Tibial nerve (tissue), 4 donors: ENCODE data around the gene RTL1. TPM values are rescaled to one million over a fixed set of nuclear protein-coding genes. Genes with fewer than 3 reads are reported as not detected.

Source experiments
- DNase-seq, 2 donors: peaks; one replicate each; pipeline ENCODE4 v3.0.0-alpha.2; 2019; ENCODE audit warnings: low spot score in 2 of 2
- H3K27ac ChIP-seq, 4 donors: fragments of 200-600 bp; sonication (generic) in 3 of 4; one replicate each; pipeline ENCODE4 v1.5.1; 2017 to 2019; ENCODE audit warnings: mild to moderate bottlenecking in 1 of 4
- H3K27me3 ChIP-seq, 2 donors: fragments of 200-600 bp; sonication (generic) in 1 of 2; one replicate each; pipeline versions ENCODE4 v1.5.1 to v1.6.0; 2017 to 2019
- H3K36me3 ChIP-seq, 3 donors: fragments of 200-600 bp; sonication (generic); one replicate each; pipeline ENCODE4 v1.5.1; 2018 to 2019
- H3K4me1 ChIP-seq, 4 donors: fragments of 200-600 bp; sonication (generic) in 3 of 4; one replicate each; pipeline ENCODE4 v1.5.1; 2017 to 2019
- H3K4me3 ChIP-seq, 4 donors: fragments of 200-600 bp; sonication (generic) in 3 of 4; one replicate each; pipeline ENCODE4 v1.5.1; 2017 to 2019; ENCODE audit warnings: mild to moderate bottlenecking in 1 of 4, moderate library complexity in 1 of 4
- H3K9me3 ChIP-seq, 4 donors: fragments of 200-600 bp; sonication (generic) in 3 of 4; one replicate each; pipeline ENCODE4 v1.5.1; 2017 to 2019
- EP300 ChIP-seq, 2 donors: sonication (generic); formaldehyde crosslinking; IDR thresholded peaks; one replicate each; pipeline ENCODE4 v1.6.1; 2017; ENCODE audit warnings: antibody characterized with exemption in 2 of 2, mild to moderate bottlenecking in 1 of 2
- POLR2A ChIP-seq, 2 donors: fragments of 450-650 bp; IDR thresholded peaks; one replicate each; pipeline ENCODE4 v1.6.1; 2017; ENCODE audit warnings: antibody characterized with exemption in 2 of 2, mild to moderate bottlenecking in 2 of 2, moderate library complexity in 2 of 2
- WGBS, 2 donors: methylation state at CpG; one replicate each; pipeline ENCODE4 v1.1.5; 2018; 5-methylcytosine and 5-hydroxymethylcytosine counted together
- total RNA-seq, 4 donors: library from RNA; depleted of rRNA; stranded (reverse); fragments of >200 nt; gene quantifications; one replicate each; pipeline ENCODE4 v1.1.0, GENCODE V29; 2016
- TF ChIP-seq, protein P1 (sequence below), 5 experiments: fragments of 200-600 bp in 3 of 5; fragments of 450-650 bp in 2 of 5; sonication (generic) in 3 of 5; IDR thresholded peaks; one replicate each; pipeline ENCODE4 v1.5.1; 2016 to 2019; ENCODE audit warnings: antibody characterized with exemption in 5 of 5, mild to moderate bottlenecking in 3 of 5, moderate library complexity in 2 of 5

RTL1 gene
- total RNA-seq, 4 donors from 2014 or later, result not detected

DNA sequence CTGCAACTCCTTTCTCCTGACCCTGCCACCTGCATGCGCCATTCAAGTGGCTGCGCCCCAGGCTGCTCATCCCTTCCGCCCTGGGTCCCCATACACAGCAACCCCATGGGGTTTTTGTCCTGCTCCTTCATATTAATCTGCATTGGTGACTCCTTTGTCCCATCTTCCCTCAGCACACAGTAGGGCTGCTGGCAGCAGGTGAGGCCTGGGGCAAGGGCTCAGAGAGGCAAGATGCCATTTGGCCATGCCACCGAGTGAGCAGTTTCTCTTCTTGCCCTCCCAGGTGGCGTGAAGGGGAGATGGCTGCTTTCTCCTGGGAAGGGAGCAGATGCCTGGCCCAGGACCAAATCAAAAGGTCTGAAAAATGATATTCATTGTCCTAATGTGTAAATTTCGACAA, 9.1 kb downstream of the RTL1 start:
- peaks cover 0 to 11% of the 10 kb centered on the region in 2 donors for H3K27me3 ChIP-seq

DNA sequence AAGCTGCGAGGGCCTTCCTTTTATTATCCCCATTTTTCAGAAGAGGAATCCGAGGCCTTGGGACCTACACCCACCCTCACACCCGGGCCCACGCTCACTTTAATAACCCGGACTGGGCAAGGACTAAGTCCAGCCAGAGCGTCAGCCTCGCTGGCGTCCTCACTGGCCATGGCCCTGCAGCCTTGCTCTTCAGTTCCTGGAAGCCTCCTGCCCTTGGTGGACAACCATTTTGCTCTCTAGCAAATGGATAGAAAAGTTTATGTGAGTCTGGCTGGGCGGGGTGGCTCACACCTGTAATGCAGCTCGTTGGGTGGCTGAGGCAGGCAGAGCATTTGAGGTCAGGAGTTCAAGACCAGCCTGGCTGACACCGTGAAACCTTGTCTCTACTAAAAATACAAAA, 9.8 kb downstream of the RTL1 start:
- H3K27ac ChIP-seq, result no peak overlapping the region
- no peak for DNase-seq
- peaks cover 0 to 5% of the 10 kb centered on the region in 2 donors for H3K27me3 ChIP-seq
- 90 to 91% methylated on average over 11 of the region's 11 CpGs for WGBS, 2 donors
- TF ChIP-seq POLR2A (IDR thresholded peaks at IDR 0.05), result no peak
- H3K4me1 ChIP-seq, result peaks cover 0 to 7% (median 0%) of the 10 kb centered on the region in 4 donors
- H3K36me3 ChIP-seq, result no peaks in the 10 kb centered on the region
- H3K4me3 ChIP-seq, result no peak overlapping the region
- H3K9me3 ChIP-seq, result no peaks in the 10 kb centered on the region

More for the DNA sequence above, 9.1 kb downstream of the RTL1 start:
- 89 to 91% methylated on average over 6 of the region's 6 CpGs for WGBS, 2 donors
- TF ChIP-seq, protein P1, sequence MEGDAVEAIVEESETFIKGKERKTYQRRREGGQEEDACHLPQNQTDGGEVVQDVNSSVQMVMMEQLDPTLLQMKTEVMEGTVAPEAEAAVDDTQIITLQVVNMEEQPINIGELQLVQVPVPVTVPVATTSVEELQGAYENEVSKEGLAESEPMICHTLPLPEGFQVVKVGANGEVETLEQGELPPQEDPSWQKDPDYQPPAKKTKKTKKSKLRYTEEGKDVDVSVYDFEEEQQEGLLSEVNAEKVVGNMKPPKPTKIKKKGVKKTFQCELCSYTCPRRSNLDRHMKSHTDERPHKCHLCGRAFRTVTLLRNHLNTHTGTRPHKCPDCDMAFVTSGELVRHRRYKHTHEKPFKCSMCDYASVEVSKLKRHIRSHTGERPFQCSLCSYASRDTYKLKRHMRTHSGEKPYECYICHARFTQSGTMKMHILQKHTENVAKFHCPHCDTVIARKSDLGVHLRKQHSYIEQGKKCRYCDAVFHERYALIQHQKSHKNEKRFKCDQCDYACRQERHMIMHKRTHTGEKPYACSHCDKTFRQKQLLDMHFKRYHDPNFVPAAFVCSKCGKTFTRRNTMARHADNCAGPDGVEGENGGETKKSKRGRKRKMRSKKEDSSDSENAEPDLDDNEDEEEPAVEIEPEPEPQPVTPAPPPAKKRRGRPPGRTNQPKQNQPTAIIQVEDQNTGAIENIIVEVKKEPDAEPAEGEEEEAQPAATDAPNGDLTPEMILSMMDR (IDR thresholded peaks at IDR 0.05), result no peak
- TF ChIP-seq POLR2A (IDR thresholded peaks at IDR 0.05), result no peak
- TF ChIP-seq EP300 (IDR thresholded peaks at IDR 0.05), result no peak
- H3K27ac ChIP-seq, result no peak overlapping the region
- DNase-seq, result no peak
- H3K4me1 ChIP-seq, result peaks cover 0 to 13% (median 3%) of the 10 kb centered on the region in 4 donors
- H3K9me3 ChIP-seq, result no peaks in the 10 kb centered on the region
- no peaks in the 10 kb centered on the region for H3K36me3 ChIP-seq
- no peak overlapping the region for H3K4me3 ChIP-seq

DNA sequence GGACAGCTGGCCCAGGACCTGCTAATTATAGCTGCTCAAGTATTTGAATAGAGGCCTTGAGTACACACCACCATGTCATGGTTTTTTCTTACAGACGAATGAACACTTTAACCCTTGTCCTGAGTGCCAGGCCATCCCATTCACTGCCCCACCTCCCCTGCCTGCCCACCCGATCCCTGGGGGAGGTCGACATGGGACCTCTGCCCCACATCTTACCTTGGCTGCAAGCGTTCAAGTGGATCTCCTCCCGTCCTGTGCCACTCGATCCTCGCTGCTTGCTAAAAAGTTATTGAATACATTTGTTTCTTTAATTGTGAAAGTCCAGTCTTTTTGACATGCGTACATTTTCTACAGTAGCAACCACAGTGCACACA, 10.3 kb downstream of the RTL1 start:
- no peak overlapping the region for H3K27ac ChIP-seq
- TF ChIP-seq, protein P1 (IDR thresholded peaks at IDR 0.05), result no peak
- TF ChIP-seq EP300 (IDR thresholded peaks at IDR 0.05), result no peak
- TF ChIP-seq POLR2A (IDR thresholded peaks at IDR 0.05), result no peak
- H3K4me3 ChIP-seq, result no peak overlapping the region
- H3K27me3 ChIP-seq, result no peaks in the 10 kb centered on the region
- no peak for DNase-seq
- H3K4me1 ChIP-seq, result peaks cover 0 to 1% (median 0%) of the 10 kb centered on the region in 4 donors
- H3K36me3 ChIP-seq, result no peaks in the 10 kb centered on the region
- no peaks in the 10 kb centered on the region for H3K9me3 ChIP-seq
- 79 to 83% methylated on average over 8 of the region's 8 CpGs for WGBS, 2 donors

DNA sequence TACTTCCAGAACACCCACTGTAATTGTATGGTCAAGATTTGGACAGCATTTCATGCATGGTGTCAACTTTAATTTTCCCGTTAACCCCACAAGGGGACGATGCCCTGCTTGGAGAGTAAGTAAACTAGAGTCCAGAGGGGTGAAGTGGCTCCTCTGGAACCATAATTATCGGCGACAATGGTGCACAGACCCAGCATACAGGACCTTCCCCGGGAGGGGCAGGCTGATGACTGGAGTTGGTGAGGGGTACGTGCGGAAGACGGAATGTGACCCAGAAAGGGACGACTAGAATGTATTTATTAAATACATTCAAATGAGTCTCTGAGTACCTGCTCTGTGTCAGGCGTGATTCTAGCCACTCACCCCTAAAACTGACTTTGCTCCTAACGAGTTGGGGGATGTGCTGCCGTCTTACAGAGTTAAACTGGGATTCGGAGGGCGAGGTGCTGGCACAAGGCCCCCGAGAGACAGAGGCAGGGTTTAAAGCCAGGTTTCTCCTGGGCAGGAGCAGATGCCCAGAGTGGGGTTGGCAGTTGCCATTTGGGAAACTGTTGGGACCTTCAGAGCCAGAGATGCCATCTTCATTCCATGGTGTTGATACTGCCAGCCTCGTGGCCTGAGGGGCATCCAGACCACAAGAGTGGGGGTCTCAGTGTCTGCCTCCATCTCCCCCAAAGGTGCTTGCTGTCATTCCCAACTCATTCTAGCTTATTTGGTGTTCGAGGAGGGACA, 10.9 kb downstream of the RTL1 start:
- no peaks in the 10 kb centered on the region for H3K9me3 ChIP-seq
- 82 to 89% methylated on average over 17 of the region's 17 CpGs for WGBS, 2 donors
- no peak for DNase-seq
- H3K27ac ChIP-seq, result no peak overlapping the region
- H3K27me3 ChIP-seq, result no peaks in the 10 kb centered on the region
- H3K36me3 ChIP-seq, result no peaks in the 10 kb centered on the region
- TF ChIP-seq POLR2A (IDR thresholded peaks at IDR 0.05), result no peak
- TF ChIP-seq EP300 (IDR thresholded peaks at IDR 0.05), result no peak
- TF ChIP-seq, protein P1 (IDR thresholded peaks at IDR 0.05), result no peak
- no peaks in the 10 kb centered on the region for H3K4me1 ChIP-seq
- H3K4me3 ChIP-seq, result no peak overlapping the region

DNA sequence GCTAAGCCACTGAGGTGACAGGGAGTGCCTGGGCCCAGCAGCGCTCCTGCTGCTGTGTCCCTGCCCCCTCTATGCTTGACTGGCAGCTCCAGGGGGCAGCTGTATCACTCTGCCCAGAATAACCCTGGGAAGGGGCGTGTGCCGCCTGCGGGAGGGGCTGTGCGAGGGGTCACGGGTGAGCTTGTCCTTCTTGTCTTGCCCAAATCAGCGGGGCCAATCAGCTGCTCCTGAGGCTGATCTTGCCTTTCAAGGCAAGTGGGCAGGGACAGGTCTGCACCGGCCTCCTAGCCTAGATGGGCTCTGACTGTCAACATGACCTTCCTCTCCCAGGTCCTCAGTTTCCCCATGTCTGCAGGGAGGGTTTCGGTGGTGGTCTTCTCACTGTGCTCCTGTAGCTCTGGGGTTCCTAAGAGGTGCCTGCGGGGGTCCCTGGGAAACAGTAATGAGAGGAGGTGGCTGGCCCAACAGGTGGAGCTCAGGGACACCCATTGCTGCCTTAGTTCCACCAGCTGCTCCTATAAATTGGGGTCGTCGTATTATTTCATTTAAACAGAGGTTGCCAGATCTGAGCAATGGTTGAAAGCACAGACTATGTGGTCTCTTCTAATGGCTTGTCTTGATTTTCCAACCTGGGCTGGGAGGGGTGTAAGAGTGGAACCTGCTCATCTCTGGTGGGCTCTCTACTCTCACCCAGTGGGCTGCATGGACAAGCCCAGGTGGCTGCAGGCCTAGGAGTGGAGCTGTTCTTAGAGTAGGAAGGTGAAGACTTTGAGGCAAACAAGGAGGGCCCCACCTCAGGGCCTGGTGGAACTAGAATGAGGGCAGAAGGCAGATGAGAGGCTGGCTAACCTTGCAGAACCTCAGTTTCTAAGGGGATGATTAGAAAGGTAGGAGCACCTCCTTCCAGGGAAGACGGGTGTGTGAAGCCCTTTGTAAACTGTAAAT, 11.7 kb downstream of the RTL1 start:
- no peak for DNase-seq
- Histone ChIP-seq H3K27me3 (no peaks in the 10 kb centered on the region), H3K4me3 (no peak overlapping the region), H3K27ac (no peak overlapping the region), H3K36me3 (no peaks in the 10 kb centered on the region), H3K9me3 (no peaks in the 10 kb centered on the region), H3K4me1 (no peaks in the 10 kb centered on the region)
- TF ChIP-seq, protein P1 (IDR thresholded peaks at IDR 0.05), result no peak
- TF ChIP-seq EP300 (IDR thresholded peaks at IDR 0.05) (no peak), POLR2A (IDR thresholded peaks at IDR 0.05) (no peak)
- 90 to 92% methylated on average over 13 of the region's 13 CpGs for WGBS, 2 donors
